ENCODE results near the gene NT5DC1. TPM values are rescaled to one million over a fixed set of nuclear protein-coding genes. Genes with fewer than 3 reads are reported as not detected.

The NT5DC1 gene
- polyA plus RNA-seq, 2 of the 4 experiments (the other 2 are of a cell fraction), result 26.9 to 31.5 TPM

DNA sequence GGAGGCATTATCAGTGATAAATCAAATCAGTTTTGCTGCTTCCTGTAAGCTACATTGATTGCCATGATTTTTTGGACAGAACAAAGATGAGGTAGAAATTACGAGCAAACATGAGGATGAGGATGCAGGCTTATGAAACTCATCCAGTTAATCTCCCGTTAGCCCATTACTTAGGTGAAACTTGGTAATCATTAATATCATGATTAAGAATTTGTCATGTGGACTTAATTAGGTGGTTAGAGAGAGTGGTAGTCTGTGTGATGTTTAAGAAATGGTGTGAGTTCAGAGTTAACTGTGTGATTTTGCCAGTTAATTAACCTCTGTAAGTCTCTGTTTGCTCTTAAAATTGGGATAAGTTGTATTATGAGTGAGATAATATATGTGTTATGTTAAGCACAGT lies 91.2 kb downstream of the NT5DC1 start:
- TF ChIP-seq, protein P1, sequence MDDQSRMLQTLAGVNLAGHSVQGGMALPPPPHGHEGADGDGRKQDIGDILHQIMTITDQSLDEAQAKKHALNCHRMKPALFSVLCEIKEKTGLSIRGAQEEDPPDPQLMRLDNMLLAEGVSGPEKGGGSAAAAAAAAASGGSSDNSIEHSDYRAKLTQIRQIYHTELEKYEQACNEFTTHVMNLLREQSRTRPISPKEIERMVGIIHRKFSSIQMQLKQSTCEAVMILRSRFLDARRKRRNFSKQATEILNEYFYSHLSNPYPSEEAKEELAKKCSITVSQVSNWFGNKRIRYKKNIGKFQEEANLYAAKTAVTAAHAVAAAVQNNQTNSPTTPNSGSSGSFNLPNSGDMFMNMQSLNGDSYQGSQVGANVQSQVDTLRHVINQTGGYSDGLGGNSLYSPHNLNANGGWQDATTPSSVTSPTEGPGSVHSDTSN (IDR thresholded peaks at IDR 0.05), result no peak
- TF ChIP-seq RAD21 (conservative IDR thresholded peaks at IDR 0.05 in 1 of 2, IDR thresholded peaks at IDR 0.05 in 1 of 2) (no peak), ESRRA (IDR thresholded peaks at IDR 0.05; ENCODE audit: borderline replicate concordance, low read length) (no peak), CEBPB (IDR thresholded peaks at IDR 0.05) (no peak), MAZ (IDR thresholded peaks at IDR 0.05; ENCODE audit: borderline replicate concordance, low read depth, low read length) (no peak), FOSB (CRISPR knock-in tag; IDR thresholded peaks at IDR 0.05) (no peak)
- TF ChIP-seq, protein P2, sequence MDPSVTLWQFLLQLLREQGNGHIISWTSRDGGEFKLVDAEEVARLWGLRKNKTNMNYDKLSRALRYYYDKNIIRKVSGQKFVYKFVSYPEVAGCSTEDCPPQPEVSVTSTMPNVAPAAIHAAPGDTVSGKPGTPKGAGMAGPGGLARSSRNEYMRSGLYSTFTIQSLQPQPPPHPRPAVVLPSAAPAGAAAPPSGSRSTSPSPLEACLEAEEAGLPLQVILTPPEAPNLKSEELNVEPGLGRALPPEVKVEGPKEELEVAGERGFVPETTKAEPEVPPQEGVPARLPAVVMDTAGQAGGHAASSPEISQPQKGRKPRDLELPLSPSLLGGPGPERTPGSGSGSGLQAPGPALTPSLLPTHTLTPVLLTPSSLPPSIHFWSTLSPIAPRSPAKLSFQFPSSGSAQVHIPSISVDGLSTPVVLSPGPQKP (IDR thresholded peaks at IDR 0.05; ENCODE audit: low read depth, low read length), result no peak
- Histone ChIP-seq H3K4me3 (no peak overlapping the region), H3K27ac (no peak overlapping the region), H3K4me2 (no peak overlapping the region), H3K9me3 (no peaks in the 10 kb centered on the region), H3K4me1 (no peaks in the 10 kb centered on the region)
- DNase-seq (ENCODE audit: low read depth in 1 of 2, low spot score in 1 of 2) (no peak), ATAC-seq (no peak), FAIRE-seq (no peak)
- POLR2A ChIA-PET, result no interaction called here
- CTCF ChIA-PET, result no interaction called here
- 82% methylated on average over 2 of the region's 2 CpGs for WGBS (ENCODE audit: missing lambda C conversion rate)

DNA sequence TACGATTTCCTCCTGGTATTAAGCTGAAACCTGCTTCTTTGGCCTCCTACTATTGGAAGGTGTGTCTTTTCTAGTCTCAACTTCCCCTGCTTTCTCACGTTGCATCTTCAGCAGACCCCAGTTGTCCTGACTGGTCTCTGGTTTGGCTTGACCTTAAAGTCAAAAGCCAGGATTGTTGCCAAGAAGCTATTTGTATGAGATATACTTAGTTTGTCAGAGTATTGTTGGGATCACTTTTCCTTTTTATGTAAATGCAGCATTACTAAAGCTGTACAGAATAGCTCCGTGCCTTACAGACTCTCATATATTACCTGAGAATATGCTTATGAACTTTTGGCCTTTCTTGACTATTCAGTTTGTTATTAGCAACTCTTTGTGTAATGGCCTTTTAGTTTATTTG lies 92.1 kb downstream of the NT5DC1 start:
- ATAC-seq (no peak), FAIRE-seq (no peak), DNase-seq (ENCODE audit: low read depth in 1 of 2, low spot score in 1 of 2) (no peak)
- TF ChIP-seq SREBF2 (IDR thresholded peaks at IDR 0.05), result no peak
- TF ChIP-seq, protein P3, sequence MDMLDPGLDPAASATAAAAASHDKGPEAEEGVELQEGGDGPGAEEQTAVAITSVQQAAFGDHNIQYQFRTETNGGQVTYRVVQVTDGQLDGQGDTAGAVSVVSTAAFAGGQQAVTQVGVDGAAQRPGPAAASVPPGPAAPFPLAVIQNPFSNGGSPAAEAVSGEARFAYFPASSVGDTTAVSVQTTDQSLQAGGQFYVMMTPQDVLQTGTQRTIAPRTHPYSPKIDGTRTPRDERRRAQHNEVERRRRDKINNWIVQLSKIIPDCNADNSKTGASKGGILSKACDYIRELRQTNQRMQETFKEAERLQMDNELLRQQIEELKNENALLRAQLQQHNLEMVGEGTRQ (IDR thresholded peaks at IDR 0.05), result no peak
- no peak for TF ChIP-seq FOSB (CRISPR knock-in tag; IDR thresholded peaks at IDR 0.05)
- no peak for TF ChIP-seq EHMT2 (IDR thresholded peaks at IDR 0.05; ENCODE audit: low read depth)
- TF ChIP-seq, protein P4, sequence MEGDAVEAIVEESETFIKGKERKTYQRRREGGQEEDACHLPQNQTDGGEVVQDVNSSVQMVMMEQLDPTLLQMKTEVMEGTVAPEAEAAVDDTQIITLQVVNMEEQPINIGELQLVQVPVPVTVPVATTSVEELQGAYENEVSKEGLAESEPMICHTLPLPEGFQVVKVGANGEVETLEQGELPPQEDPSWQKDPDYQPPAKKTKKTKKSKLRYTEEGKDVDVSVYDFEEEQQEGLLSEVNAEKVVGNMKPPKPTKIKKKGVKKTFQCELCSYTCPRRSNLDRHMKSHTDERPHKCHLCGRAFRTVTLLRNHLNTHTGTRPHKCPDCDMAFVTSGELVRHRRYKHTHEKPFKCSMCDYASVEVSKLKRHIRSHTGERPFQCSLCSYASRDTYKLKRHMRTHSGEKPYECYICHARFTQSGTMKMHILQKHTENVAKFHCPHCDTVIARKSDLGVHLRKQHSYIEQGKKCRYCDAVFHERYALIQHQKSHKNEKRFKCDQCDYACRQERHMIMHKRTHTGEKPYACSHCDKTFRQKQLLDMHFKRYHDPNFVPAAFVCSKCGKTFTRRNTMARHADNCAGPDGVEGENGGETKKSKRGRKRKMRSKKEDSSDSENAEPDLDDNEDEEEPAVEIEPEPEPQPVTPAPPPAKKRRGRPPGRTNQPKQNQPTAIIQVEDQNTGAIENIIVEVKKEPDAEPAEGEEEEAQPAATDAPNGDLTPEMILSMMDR (IDR thresholded peaks at IDR 0.05), result no peak
- TF ChIP-seq, protein P2 (IDR thresholded peaks at IDR 0.05; ENCODE audit: low read depth, low read length), result no peak
- TF ChIP-seq CHD2 (IDR thresholded peaks at IDR 0.05; ENCODE audit: low read length, partially characterized antibody), result no peak
- TF ChIP-seq, protein P5, sequence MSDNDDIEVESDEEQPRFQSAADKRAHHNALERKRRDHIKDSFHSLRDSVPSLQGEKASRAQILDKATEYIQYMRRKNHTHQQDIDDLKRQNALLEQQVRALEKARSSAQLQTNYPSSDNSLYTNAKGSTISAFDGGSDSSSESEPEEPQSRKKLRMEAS (IDR thresholded peaks at IDR 0.05), result no peak
- TF ChIP-seq FOSL2 (IDR thresholded peaks at IDR 0.05), result no peak
- no peak for TF ChIP-seq FOSL2 (CRISPR knock-in tag; IDR thresholded peaks at IDR 0.05)
- TF ChIP-seq GATA3 (IDR thresholded peaks at IDR 0.05; ENCODE audit: borderline replicate concordance), result no peak
- no peak for TF ChIP-seq EHF (CRISPR knock-in tag; IDR thresholded peaks at IDR 0.05)
- no peak for TF ChIP-seq NFE2L2 (conservative IDR thresholded peaks at IDR 0.05; ENCODE audit: low read length)
- WGBS (ENCODE audit: missing lambda C conversion rate), result 86% methylated on average over 3 of the region's 3 CpGs
- no peak overlapping the region for H3K4me3 ChIP-seq
- ChIA-PET POLR2A (no interaction called here), CTCF (no interaction called here)
- H3K9me3 ChIP-seq, result no peaks in the 10 kb centered on the region
- no peak overlapping the region for H3K4me2 ChIP-seq
- H3K4me1 ChIP-seq, result no peaks in the 10 kb centered on the region
- H3K27ac ChIP-seq, result no peak overlapping the region

Measured in A549 (cell line).